Kidney epithelial cell (primary cell): ENCODE results near the gene LDB1. TPM values are rescaled to one million over a fixed set of nuclear protein-coding genes. Genes with fewer than 3 reads are reported as not detected.
A peak's percentile ranks its signal among the peaks of the same experiment; 100 is the strongest.

ENCODE experiments used
- DNase-seq: peaks from one replicate; pipeline ENCODE4 v3.0.0-alpha.2; 2010; ENCODE audit warnings: low read depth
- H3K27me3 ChIP-seq: 2 replicates; pipeline ENCODE4 v1.6.0; 2011; ENCODE audit warnings: low read length; ENCODE audit not compliant: control insufficient read depth, insufficient read depth
- H3K36me3 ChIP-seq: 2 replicates; pipeline ENCODE4 v1.5.1; 2011; ENCODE audit warnings: low read length; ENCODE audit not compliant: control insufficient read depth, insufficient read depth
- H3K4me3 ChIP-seq: 2 replicates; pipeline ENCODE4 v1.5.1; 2011; ENCODE audit warnings: low read depth, mild to moderate bottlenecking, control low read depth, low read length
- total RNA-seq: library from RNA; depleted of rRNA; stranded (reverse); fragments of >200 nt; gene quantifications from 2 replicates; pipeline ENCODE4 v1.2.3, GENCODE V29; 2015
- TF ChIP-seq, protein P1 (sequence below): IDR thresholded peaks from 2 replicates; pipeline ENCODE4 v1.5.1; 2011; ENCODE audit warnings: mild to moderate bottlenecking, moderate library complexity, low read length, control low read depth, inconsistent platforms; ENCODE audit not compliant: insufficient read depth, poor library complexity, severe bottlenecking

The LDB1 gene
- total RNA-seq, 1 donor from 2014 or later: 46.8 TPM

- H3K36me3 ChIP-seq: no peaks in the 10 kb centered on the region
- no peaks in the 10 kb centered on the region for H3K27me3 ChIP-seq
- TF ChIP-seq, protein P1, sequence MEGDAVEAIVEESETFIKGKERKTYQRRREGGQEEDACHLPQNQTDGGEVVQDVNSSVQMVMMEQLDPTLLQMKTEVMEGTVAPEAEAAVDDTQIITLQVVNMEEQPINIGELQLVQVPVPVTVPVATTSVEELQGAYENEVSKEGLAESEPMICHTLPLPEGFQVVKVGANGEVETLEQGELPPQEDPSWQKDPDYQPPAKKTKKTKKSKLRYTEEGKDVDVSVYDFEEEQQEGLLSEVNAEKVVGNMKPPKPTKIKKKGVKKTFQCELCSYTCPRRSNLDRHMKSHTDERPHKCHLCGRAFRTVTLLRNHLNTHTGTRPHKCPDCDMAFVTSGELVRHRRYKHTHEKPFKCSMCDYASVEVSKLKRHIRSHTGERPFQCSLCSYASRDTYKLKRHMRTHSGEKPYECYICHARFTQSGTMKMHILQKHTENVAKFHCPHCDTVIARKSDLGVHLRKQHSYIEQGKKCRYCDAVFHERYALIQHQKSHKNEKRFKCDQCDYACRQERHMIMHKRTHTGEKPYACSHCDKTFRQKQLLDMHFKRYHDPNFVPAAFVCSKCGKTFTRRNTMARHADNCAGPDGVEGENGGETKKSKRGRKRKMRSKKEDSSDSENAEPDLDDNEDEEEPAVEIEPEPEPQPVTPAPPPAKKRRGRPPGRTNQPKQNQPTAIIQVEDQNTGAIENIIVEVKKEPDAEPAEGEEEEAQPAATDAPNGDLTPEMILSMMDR: peak; percentile 28
- no peak overlapping the region for H3K4me3 ChIP-seq
- DNase-seq: no peak
Observed at GRCh38 chr10:102117391-102118159, 2.6 kb downstream of the LDB1 start.

DNA sequence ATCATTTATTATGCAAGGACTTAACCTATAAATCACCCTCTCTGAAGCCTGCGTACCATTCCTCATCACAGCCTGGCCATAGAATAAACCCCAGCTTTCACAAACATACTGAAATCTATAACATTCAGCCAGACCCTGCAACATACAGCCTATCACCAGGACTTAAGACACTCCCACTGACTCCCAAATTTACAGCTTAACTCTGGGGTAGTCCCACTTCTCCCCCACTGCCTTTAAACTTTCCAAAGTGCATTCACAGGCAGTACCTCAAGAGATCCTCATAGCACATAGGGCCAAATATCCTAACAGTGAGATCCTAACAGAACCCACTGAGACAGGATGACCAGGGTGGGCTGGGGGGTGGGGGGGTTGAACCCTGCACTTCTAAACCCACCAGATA is 3.5 kb downstream of the LDB1 start:
- Histone ChIP-seq H3K36me3 (no peaks in the 10 kb centered on the region), H3K4me3 (no peak overlapping the region), H3K27me3 (no peaks in the 10 kb centered on the region)
- DNase-seq: no peak
- TF ChIP-seq, protein P1: no peak

GRCh38 chr10:102115775-102116174 is 4.4 kb downstream of the LDB1 start:
- Histone ChIP-seq H3K36me3 (no peaks in the 10 kb centered on the region), H3K4me3 (no peak overlapping the region), H3K27me3 (no peaks in the 10 kb centered on the region)
- TF ChIP-seq, protein P1: no peak
- DNase-seq: no peak

DNA sequence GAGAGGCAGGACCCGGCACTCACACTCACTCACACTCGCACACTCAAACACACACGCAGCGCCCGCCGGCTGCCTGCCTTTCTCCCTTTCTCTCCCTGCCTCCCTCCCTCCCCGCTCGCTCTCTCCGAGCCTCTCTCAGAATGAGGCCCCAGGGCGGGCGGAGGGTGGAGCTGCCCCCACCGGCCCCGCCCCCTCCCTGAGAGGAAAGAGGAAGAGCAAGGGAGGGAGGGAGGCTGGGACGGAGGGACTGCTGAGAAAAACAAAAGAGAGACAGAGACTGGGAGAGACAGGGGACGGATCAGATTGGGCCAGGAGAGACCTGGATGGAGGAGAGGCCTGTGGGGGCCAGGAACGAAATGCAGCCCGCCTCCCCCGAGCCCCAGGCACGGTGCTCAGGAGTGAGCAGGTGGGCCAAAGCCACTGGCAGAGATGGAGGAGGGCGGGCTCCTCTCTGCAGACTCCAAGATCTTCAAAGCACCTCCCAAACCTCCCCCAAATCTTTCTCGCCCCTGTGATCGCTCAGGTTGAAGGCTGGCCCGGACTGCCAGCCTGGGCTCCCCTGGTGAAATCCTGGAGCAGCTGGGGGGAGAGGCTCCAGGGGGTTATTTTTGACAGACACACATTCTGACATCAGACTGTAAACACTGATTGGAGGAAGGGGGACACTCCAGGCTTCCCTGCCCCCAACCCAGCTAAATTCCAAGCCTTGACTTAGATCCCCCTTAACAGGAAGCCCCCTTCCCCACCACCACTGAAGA is 5.1 kb downstream of the LDB1 start:
- peak overlapping the region; percentile 61 for H3K4me3 ChIP-seq
- no peaks in the 10 kb centered on the region for H3K27me3 ChIP-seq
- H3K36me3 ChIP-seq: no peaks in the 10 kb centered on the region
- DNase-seq: no peak
- TF ChIP-seq, protein P1: no peak

DNA sequence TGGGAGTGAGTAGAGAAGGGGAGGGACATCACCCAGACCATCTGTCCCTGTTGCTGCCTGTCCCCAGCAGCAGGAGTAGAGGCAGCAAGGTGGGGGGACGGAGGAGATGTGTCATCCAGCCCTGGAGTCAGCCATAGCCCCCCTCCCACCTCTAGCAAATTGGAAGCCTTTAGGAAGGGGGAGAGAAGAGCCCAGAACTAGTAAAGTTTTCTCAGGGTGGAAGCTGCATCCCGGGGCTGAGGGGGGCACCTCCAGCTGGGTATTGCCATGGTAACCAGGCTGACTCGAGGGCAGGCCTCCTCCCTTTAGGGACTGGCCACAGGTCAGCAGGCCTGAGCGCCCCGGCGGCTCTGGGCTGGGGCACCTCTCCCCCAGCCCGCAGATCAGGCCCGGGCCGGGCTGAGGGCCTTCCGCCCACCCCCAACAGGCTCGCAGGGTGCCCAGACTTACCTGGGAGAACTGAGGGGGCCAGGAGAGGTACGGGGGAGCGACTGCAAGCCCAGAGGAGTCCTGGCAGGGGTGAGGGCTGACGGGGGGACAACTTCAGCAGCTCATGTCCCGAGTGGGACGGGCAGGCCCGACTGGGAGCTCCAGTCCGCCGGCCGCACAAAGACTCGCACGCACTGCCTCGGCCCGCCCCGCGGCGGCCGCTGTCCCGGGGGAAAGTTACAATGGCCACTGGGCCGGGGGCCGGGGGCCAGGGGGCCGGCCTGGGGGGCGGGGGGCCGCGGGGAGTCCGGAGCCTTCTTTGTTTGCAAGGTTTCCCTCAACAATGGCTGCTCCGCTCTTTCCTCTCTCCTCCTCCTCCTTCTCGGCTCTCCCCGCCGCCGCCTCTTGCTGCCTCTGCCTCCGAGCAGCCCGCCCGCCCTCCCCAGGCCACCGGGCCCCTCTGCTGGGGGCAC is 6.0 kb downstream of the LDB1 start:
- no peaks in the 10 kb centered on the region for H3K27me3 ChIP-seq
- no peak for DNase-seq
- TF ChIP-seq, protein P1: no peak
- no peaks in the 10 kb centered on the region for H3K36me3 ChIP-seq
- peak overlapping the region; percentile 61 for H3K4me3 ChIP-seq
